K562 (cell line): ENCODE results near the gene LDLRAD3. TPM values are rescaled to one million over a fixed set of nuclear protein-coding genes. Genes with fewer than 3 reads are reported as not detected.

ENCODE experiments used
- ATAC-seq: fragments of 200-7000 bp; cut with Tn5 transposase; 3 replicates; pipeline ENCODE4 v1.9.1; 2020; ENCODE audit warnings: moderate library complexity
- BruUV-seq: library from RNA; stranded (reverse); fragments of 400-500 nt; replicated peaks from 2 replicates; lab custom pipeline; 2021; lab: Mats Ljungman, UMichigan
- CTCF ChIA-PET: fragments of 300-600 bp; formaldehyde crosslinking; extraction: SDS; loops from one replicate; lab custom pipeline; 2021; ENCODE audit warnings: low intra/inter-chr PET ratio; lab: Yijun Ruan, JAX
- POLR2A ChIA-PET: fragments of 300-600, 350-650 bp; sonication (Branson Sonifier 250); formaldehyde crosslinking; extraction: SDS; loops from one replicate; lab custom pipeline; 2021; ENCODE audit warnings: antibody characterized with exemption, inconsistent platforms; lab: Yijun Ruan, JAX
- DNase-seq, 4 experiments: peaks; one replicate each; pipeline versions ENCODE4 v3.0.0 to v3.0.0-alpha.2; 2011 to 2018; ENCODE audit warnings: low spot score in 3 of 4, mixed read lengths in 3 of 4; ENCODE audit errors: extremely low read depth in 1 of 4
- FAIRE-seq: peaks from 2 replicates; lab custom pipeline; 2011; peaks lifted over from hg19 to GRCh38; lab: Jason Lieb, UNC
- H2AFZ ChIP-seq: 2 replicates; pipeline ENCODE4 v1.6.0; 2011; ENCODE audit warnings: low read depth, low read length, control low read depth, inconsistent platforms
- H3K27ac ChIP-seq: fragments of 200-600 bp; 3 replicates; pipeline ENCODE4 v1.8.0; 2011; ENCODE audit warnings: low read depth, mild to moderate bottlenecking, control low read depth, inconsistent platforms, low read length, moderate library complexity, mixed read lengths; ENCODE audit errors: extremely low read depth
- H3K27me3 ChIP-seq, 2 experiments: fragments of 300-600 bp in 1 of 2; 2 replicates in 1 of 2; 3 replicates in 1 of 2; pipeline versions ENCODE4 v1.6.0 to v1.8.0; 2011; ENCODE audit warnings: inconsistent platforms in 2 of 2, low read length in 2 of 2, mild to moderate bottlenecking in 1 of 2, mixed read lengths in 1 of 2, moderate library complexity in 1 of 2; ENCODE audit not compliant: control insufficient read depth in 2 of 2, insufficient read depth in 2 of 2
- H3K36me3 ChIP-seq: fragments of 300-600 bp; 3 replicates; pipeline ENCODE4 v1.8.0; 2011; ENCODE audit warnings: mild to moderate bottlenecking, low read length, inconsistent platforms; ENCODE audit not compliant: control insufficient read depth, insufficient read depth
- H3K4me1 ChIP-seq, 2 experiments: fragments of 200-600 bp in 1 of 2; replicated peaks in 1 of 2; 2 replicates in 1 of 2; 3 replicates in 1 of 2; pipeline versions ENCODE4 v1.5.1 to v1.8.0; 2011; ENCODE audit warnings: inconsistent platforms in 2 of 2, low read length in 2 of 2, mild to moderate bottlenecking in 1 of 2, mixed read lengths in 1 of 2, moderate library complexity in 1 of 2; ENCODE audit not compliant: control insufficient read depth in 2 of 2, insufficient read depth in 2 of 2
- H3K4me2 ChIP-seq: 2 replicates; pipeline ENCODE4 v1.6.1; 2011; ENCODE audit warnings: low read length, control low read depth, inconsistent platforms, mixed read lengths; ENCODE audit not compliant: insufficient read depth
- H3K4me3 ChIP-seq: fragments of 200-600 bp; sonication (generic), shearing (Covaris generic); 2 replicates; pipeline ENCODE4 v1.5.1; 2016; ENCODE audit warnings: control low read depth, inconsistent platforms
- H3K79me2 ChIP-seq: fragments of 200-600 bp; 3 replicates; pipeline ENCODE4 v1.8.0; 2011; ENCODE audit warnings: low read length, inconsistent platforms; ENCODE audit not compliant: control insufficient read depth, insufficient read depth
- H3K9ac ChIP-seq, 2 experiments: 2 replicates each; pipeline versions ENCODE4 v1.6.0 to v1.6.1; 2011; ENCODE audit warnings: low read depth in 2 of 2, low read length in 2 of 2, control low read depth in 1 of 2, inconsistent platforms in 1 of 2, mild to moderate bottlenecking in 1 of 2, mixed read lengths in 1 of 2; ENCODE audit not compliant: insufficient read depth in 1 of 2
- H3K9me1 ChIP-seq: one replicate; pipeline ENCODE4 v1.6.0; 2011; ENCODE audit warnings: inconsistent platforms, mild to moderate bottlenecking, low read length, moderate library complexity; ENCODE audit not compliant: control insufficient read depth, insufficient read depth
- H3K9me3 ChIP-seq: replicated peaks from 2 replicates; pipeline ENCODE4 v1.5.1; 2011; ENCODE audit warnings: low read depth, low read length, inconsistent platforms; ENCODE audit not compliant: control insufficient read depth, insufficient read depth
- H4K20me1 ChIP-seq: replicated peaks from 2 replicates; pipeline ENCODE4 v1.6.1; 2011; ENCODE audit warnings: low read length, inconsistent platforms, mixed read lengths; ENCODE audit not compliant: control insufficient read depth, insufficient read depth
- BHLHE40 ChIP-seq: IDR thresholded peaks from 2 replicates; pipeline ENCODE4 v1.6.1; 2011; ENCODE audit warnings: low read length, improper control_type of control experiment
- CAMTA2 ChIP-seq: fragments of 250-450 bp; sonication (Bioruptor Pico); conservative IDR thresholded peaks from 2 replicates; pipeline ENCODE4 v1.5.1; 2022
- CCNT2 ChIP-seq: IDR thresholded peaks from 2 replicates; pipeline ENCODE4 v1.6.1; 2011; ENCODE audit warnings: borderline replicate concordance, low read depth, mild to moderate bottlenecking, moderate library complexity, mixed read lengths, low read length; ENCODE audit not compliant: insufficient read length; ENCODE audit errors: extremely low read depth
- HDAC6 ChIP-seq: IDR thresholded peaks from 2 replicates; pipeline ENCODE4 v1.6.1; 2012; ENCODE audit warnings: low read depth, mild to moderate bottlenecking, control low read depth, inconsistent platforms, low read length, moderate library complexity
- KLF10 ChIP-seq: fragments of 250-450 bp; sonication (Bioruptor Pico); IDR thresholded peaks from 2 replicates; pipeline ENCODE4 v1.6.1; 2021; ENCODE audit warnings: matching md5 sums
- MYNN ChIP-seq, 2 experiments: sonication (generic); formaldehyde crosslinking in 1 of 2; IDR thresholded peaks; 2 replicates each; pipeline versions ENCODE4 v1.5.0 to v1.6.1; 2016 to 2020; ENCODE audit warnings: antibody characterized with exemption in 1 of 2, missing genetic modification reagents in 1 of 2
- TAF9B ChIP-seq: fragments of 450-650 bp; IDR thresholded peaks from 2 replicates; pipeline ENCODE4 v1.6.1; 2018; ENCODE audit warnings: mild to moderate bottlenecking; ENCODE audit not compliant: partially characterized antibody
- ZNF174 ChIP-seq: fragments of 250-450 bp; sonication (Bioruptor Pico); IDR thresholded peaks from 2 replicates; pipeline ENCODE4 v1.4.0; 2020; ENCODE audit warnings: mild to moderate bottlenecking
- ZNF584 ChIP-seq: fragments of 200-800 bp; sonication (Bioruptor generic); IDR thresholded peaks from 2 replicates; pipeline ENCODE4 v1.6.1; 2016; ENCODE audit warnings: low read depth, mild to moderate bottlenecking, missing genetic modification characterization, missing compliant biosample characterization
- WGBS: fragments of 100-300 bp; shearing (Covaris generic); methylation state at CpG from one replicate; pipeline ENCODE4 v1.1.6; 2016; ENCODE audit warnings: low coverage, mixed read lengths; ENCODE audit not compliant: insufficient coverage; ENCODE audit errors: missing lambda C conversion rate; 5-methylcytosine and 5-hydroxymethylcytosine counted together
- in situ Hi-C: fragments of 300-500 bp; cut with MboI; formaldehyde crosslinking; loops from 4 replicates; pipeline ENCODE4 v1.15.0; 2018; ENCODE audit warnings: inconsistent platforms, mixed read lengths
- intact Hi-C: fragments of 100-400 bp; cut with micrococcal nuclease; formaldehyde crosslinking; loops from 2 replicates; pipeline ENCODE4 v1.14.2; 2022
- polyA plus RNA-seq, 8 experiments: library from polyadenylated mRNA; depleted of rRNA in 4 of 8; stranded (reverse) in 5 of 8; unstranded in 3 of 8; fragments of >200 nt; fragmentation: Nextera tagmentation in 2 of 8; fragmentation: Illumina TruSeq in 1 of 8; extraction: Ambion mirVana in 2 of 8; extraction: Trizol in 1 of 8; gene quantifications; 2 replicates each; pipeline versions ENCODE4 v1.2.1 to v1.2.3, GENCODE V29; 2011 to 2014; ENCODE audit warnings: inconsistent platforms in 1 of 8, missing spikeins in 1 of 8
- total RNA-seq, 7 experiments: library from RNA; depleted of rRNA in 6 of 7; stranded (reverse); fragments of >200 nt in 6 of 7; fragmentation: Illumina TruSeq in 2 of 7; extraction: Trizol in 2 of 7; gene quantifications; 2 replicates each; pipeline versions ENCODE4 v1.2.1 to v1.2.3, GENCODE V29; 2011 to 2021; ENCODE audit warnings: low replicate concordance in 1 of 7

Gene LDLRAD3
- total and polyA plus RNA-seq, 9 of the 15 experiments (the other 6 are each of a cell fraction or from before 2014, with no cell fraction given): 0.73 to 7.2 (median 3.5) TPM

DNA sequence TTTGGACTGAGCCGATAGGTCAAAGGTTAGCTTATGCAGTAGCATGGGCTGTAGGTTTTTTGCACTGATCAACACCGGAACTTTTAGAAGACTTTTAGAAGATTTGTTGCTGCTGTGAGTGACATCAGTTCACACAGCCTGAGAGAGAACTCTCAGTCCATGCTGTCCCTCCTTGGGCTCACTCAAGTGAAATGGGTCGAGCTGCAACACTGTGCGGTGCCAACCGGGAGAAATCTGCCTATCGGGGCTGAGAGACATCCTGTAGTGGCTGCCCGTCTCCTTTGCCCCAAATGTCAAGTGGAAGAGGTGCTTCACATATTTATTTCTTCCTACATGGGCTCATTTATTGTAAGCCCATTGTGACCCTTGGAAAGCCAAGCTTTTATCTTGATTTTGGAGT is 170.2 kb downstream of the LDLRAD3 start:
- in situ Hi-C loops (no loop called here), intact Hi-C loops (no loop called here)
- H3K9me3 ChIP-seq: peaks cover 24% of the 10 kb centered on the region
- FAIRE-seq: no peak
- H4K20me1 ChIP-seq: no peaks in the 10 kb centered on the region; the same call in 1 of the 2 replicates
- no peak overlapping the region for H3K4me2 ChIP-seq
- no peak for DNase-seq
- no peak overlapping the region for H3K27ac ChIP-seq
- no peaks in the 10 kb centered on the region for H3K27me3 ChIP-seq
- H3K79me2 ChIP-seq: no peaks in the 10 kb centered on the region
- H3K4me1 ChIP-seq: peaks cover 19 to 34% of the 10 kb centered on the region in 2 experiments; a peak in 4 of 5 replicates
- H3K36me3 ChIP-seq: peaks cover 4% of the 10 kb centered on the region; the same call in 1 of the 3 replicates
- no peak overlapping the region for H3K4me3 ChIP-seq
- H2AFZ ChIP-seq: no peak overlapping the region
- WGBS: 97% methylated on average over 7 of the region's 7 CpGs
- no peak overlapping the region for H3K9ac ChIP-seq
- ATAC-seq: no peak
- BruUV-seq: no TSS peak
- ChIA-PET CTCF (no interaction called here), POLR2A (interaction anchor here (2.3 kb wide), 1 partner anchor 9 kb away, joined by 15 read pairs; no protein-coding TSS in a partner anchor)
- TF ChIP-seq TAF9B (no peak), HDAC6 (no peak), ZNF584 (CRISPR knock-in tag) (no peak), BHLHE40 (no peak), KLF10 (CRISPR knock-in tag) (no peak), CCNT2 (no peak), MYNN (IDR thresholded peaks at IDR 0.05) (no peak), MYNN (CRISPR knock-in tag; IDR thresholded peaks at IDR 0.05) (no peak), ZNF174 (CRISPR knock-in tag) (no peak), CAMTA2 (CRISPR knock-in tag) (no peak)
- H3K9me1 ChIP-seq: no peaks in the 10 kb centered on the region
